ENCODE measurements around the gene TIMELESS. TPM values are rescaled to one million over a fixed set of nuclear protein-coding genes. Genes with fewer than 3 reads are reported as not detected.

Gene TIMELESS
- total RNA-seq, 1 donor from 2014 or later: 2.9 TPM

- DNase-seq (ENCODE audit: low spot score in 2 of 2) (no peak), FAIRE-seq (no peak)
Observed at GRCh38 chr12:56373515-56373914, 75.7 kb downstream of the TIMELESS start.

- FAIRE-seq (no peak), DNase-seq (ENCODE audit: low spot score in 2 of 2) (no peak)
Observed at GRCh38 chr12:56366948-56367347, 82.3 kb downstream of the TIMELESS start.

Other genes with a start within 250 kb of the TIMELESS start
- gene RNF41, start 227.5 kb downstream of the TIMELESS start, total RNA-seq: 53.0 TPM
- 26.9 TPM for gene NABP2, start 225.1 kb downstream of the TIMELESS start, total RNA-seq
- not detected for gene SLC39A5, start 219.4 kb downstream of the TIMELESS start, total RNA-seq
- gene ANKRD52, start 191.0 kb downstream of the TIMELESS start, total RNA-seq: 10.2 TPM
- 12.2 TPM for gene COQ10A, start 182.5 kb downstream of the TIMELESS start, total RNA-seq
- 83.6 TPM for gene CS, start 149.1 kb downstream of the TIMELESS start, total RNA-seq
- 42.8 TPM for gene CNPY2, start 133.4 kb downstream of the TIMELESS start, total RNA-seq
- 24.5 TPM for gene PAN2, start 115.4 kb downstream of the TIMELESS start, total RNA-seq
- not detected for gene IL23A, start 110.5 kb downstream of the TIMELESS start, total RNA-seq
- 75.0 TPM for gene STAT2, start 89.3 kb downstream of the TIMELESS start, total RNA-seq
- not detected for gene APOF, start 86.6 kb downstream of the TIMELESS start, total RNA-seq
- gene MIP, start 5.2 kb upstream of the TIMELESS start, total RNA-seq: 0.41 TPM
- gene SPRYD4, start 19.2 kb upstream of the TIMELESS start, total RNA-seq: 1.2 TPM
- gene GLS2, start 38.7 kb upstream of the TIMELESS start, total RNA-seq: 4.1 TPM
- gene RBMS2, start 72.4 kb upstream of the TIMELESS start, total RNA-seq: 2.4 TPM
- 13.5 TPM for gene BAZ2A, start 180.9 kb upstream of the TIMELESS start, total RNA-seq
- gene ATP5F1B, start 196.6 kb upstream of the TIMELESS start, total RNA-seq: 464 TPM
- 78.7 TPM for gene PTGES3, start 238.9 kb upstream of the TIMELESS start, total RNA-seq